ENCODE data around the gene SLC12A3.

DNA sequence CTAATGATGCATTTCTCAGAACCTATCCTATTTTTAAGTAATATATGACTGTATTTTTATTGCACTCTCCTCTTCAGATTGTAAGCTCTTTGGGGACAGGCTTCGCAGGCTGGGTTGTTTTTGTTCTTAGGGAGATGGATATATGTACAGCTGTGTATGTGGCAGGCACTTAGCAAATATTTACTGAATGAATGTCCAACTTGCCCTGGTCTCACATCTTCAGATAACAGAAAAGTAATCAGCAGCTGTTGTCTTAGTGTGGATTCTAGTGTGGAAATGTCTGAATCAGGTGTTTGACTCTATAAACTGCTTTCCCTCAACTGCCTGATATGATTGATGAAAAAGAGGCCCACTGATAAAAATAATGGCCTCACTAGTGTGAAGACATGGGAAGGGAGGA, 47.1 kb upstream of the SLC12A3 start:
- TF ChIP-seq CTCF (IDR thresholded peaks at IDR 0.05) (no peak), POLR2A (IDR thresholded peaks at IDR 0.05) (no peak)
